K562 (cell line): ENCODE measurements around the gene HOXB3. TPM values are rescaled to one million over a fixed set of nuclear protein-coding genes. Genes with fewer than 3 reads are reported as not detected.

Source experiments
- CHD1 ChIP-seq: fragments of 200-600 bp; sonication (generic); IDR thresholded peaks from one replicate; pipeline ENCODE4 v1.6.1; 2012; ENCODE audit warnings: mild to moderate bottlenecking, moderate library complexity, low read length, inconsistent platforms
- KAT8 ChIP-seq: fragments of 450-650 bp; IDR thresholded peaks from 2 replicates; pipeline ENCODE4 v1.6.1; 2016; ENCODE audit warnings: low read depth, mild to moderate bottlenecking
- MECOM ChIP-seq: fragments of 250-450 bp; sonication (Bioruptor Pico); IDR thresholded peaks from 2 replicates; pipeline ENCODE4 v1.8.0; 2022; ENCODE audit warnings: inconsistent platforms
- MXI1 ChIP-seq: IDR thresholded peaks from 2 replicates; pipeline ENCODE4 v1.6.1; 2011; ENCODE audit warnings: low read depth, mild to moderate bottlenecking, improper control_type of control experiment, low read length
- SRF ChIP-seq, 2 experiments: fragments of 250-450, 450-650 bp in 1 of 2; sonication (Bioruptor Pico) in 1 of 2; sonication (generic) in 1 of 2; formaldehyde crosslinking; IDR thresholded peaks; 2 replicates each; pipeline versions ENCODE4 v1.5.0 to v1.5.1; 2020 to 2022; ENCODE audit warnings: mild to moderate bottlenecking in 1 of 2, missing genetic modification reagents in 1 of 2
- ZC3H11A ChIP-seq: IDR thresholded peaks from 2 replicates; pipeline ENCODE4 v1.6.1; 2012; ENCODE audit warnings: low read depth, low read length, improper control_type of control experiment
- polyA plus RNA-seq, 8 experiments: library from polyadenylated mRNA; depleted of rRNA in 4 of 8; stranded (reverse) in 5 of 8; unstranded in 3 of 8; fragments of >200 nt; fragmentation: Nextera tagmentation in 2 of 8; fragmentation: Illumina TruSeq in 1 of 8; extraction: Ambion mirVana in 2 of 8; extraction: Trizol in 1 of 8; gene quantifications; 2 replicates each; pipeline versions ENCODE4 v1.2.1 to v1.2.3, GENCODE V29; 2011 to 2014; ENCODE audit warnings: inconsistent platforms in 1 of 8, missing spikeins in 1 of 8
- total RNA-seq, 7 experiments: library from RNA; depleted of rRNA in 6 of 7; stranded (reverse); fragments of >200 nt in 6 of 7; fragmentation: Illumina TruSeq in 2 of 7; extraction: Trizol in 2 of 7; gene quantifications; 2 replicates each; pipeline versions ENCODE4 v1.2.1 to v1.2.3, GENCODE V29; 2011 to 2021; ENCODE audit warnings: low replicate concordance in 1 of 7
- TF ChIP-seq, protein P1 (sequence below): fragments of 450-650 bp; IDR thresholded peaks from one replicate; pipeline ENCODE4 v1.6.1; 2018; ENCODE audit warnings: mild to moderate bottlenecking, moderate library complexity; ENCODE audit not compliant: partially characterized antibody
- TF ChIP-seq, protein P2 (sequence below): fragments of 250-450 bp; sonication (Bioruptor Pico); IDR thresholded peaks from 2 replicates; pipeline ENCODE4 v1.4.0; 2020; ENCODE audit warnings: mild to moderate bottlenecking, moderate library complexity, borderline replicate concordance
- TF ChIP-seq, protein P3 (sequence below): fragments of 250-450 bp; sonication (Bioruptor Pico); IDR thresholded peaks from 2 replicates; pipeline ENCODE4 v1.8.0; 2022; ENCODE audit warnings: moderate library complexity, mild to moderate bottlenecking, inconsistent platforms
- TF ChIP-seq, protein P4 (sequence below): fragments of 450-650 bp; IDR thresholded peaks from 2 replicates; pipeline ENCODE4 v1.6.1; 2016; ENCODE audit warnings: mild to moderate bottlenecking, moderate library complexity

The HOXB3 gene
- total and polyA plus RNA-seq, 9 of the 15 experiments (the other 6 are each of a cell fraction or from before 2014, with no cell fraction given): 2.4 to 41.3 (median 20.2) TPM

DNA sequence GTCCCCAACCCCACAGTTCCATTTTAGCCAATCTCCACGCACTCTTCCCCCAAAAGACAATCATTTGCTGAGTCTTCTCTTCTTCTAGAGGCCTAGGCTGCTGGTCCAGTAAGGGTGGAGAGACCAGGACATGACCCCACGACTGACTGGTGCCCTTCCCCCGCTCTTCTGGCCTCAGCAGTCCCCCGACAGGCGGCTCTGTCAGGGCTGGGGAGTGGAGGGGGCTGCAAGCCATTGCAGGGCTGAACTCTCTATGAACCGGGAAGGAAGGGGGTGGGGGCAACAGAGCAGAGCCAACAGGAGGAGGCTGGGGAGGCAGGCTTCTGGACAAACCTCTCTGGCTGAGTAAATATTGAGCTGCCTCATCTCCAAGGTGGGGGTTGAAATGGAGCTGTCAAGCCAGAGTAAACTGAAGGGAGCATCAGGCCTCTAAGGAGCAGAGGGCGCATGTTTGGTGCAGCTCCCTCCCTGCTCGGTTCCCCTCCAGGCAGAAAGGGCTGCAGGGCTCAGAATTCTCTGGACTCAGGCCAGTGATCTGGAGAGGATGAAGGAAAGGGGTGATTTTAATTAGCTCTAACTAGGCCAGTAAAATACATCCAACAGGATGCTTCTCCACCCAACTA is 67.9 kb downstream of the HOXB3 start (continued):
- TF ChIP-seq, protein P1, sequence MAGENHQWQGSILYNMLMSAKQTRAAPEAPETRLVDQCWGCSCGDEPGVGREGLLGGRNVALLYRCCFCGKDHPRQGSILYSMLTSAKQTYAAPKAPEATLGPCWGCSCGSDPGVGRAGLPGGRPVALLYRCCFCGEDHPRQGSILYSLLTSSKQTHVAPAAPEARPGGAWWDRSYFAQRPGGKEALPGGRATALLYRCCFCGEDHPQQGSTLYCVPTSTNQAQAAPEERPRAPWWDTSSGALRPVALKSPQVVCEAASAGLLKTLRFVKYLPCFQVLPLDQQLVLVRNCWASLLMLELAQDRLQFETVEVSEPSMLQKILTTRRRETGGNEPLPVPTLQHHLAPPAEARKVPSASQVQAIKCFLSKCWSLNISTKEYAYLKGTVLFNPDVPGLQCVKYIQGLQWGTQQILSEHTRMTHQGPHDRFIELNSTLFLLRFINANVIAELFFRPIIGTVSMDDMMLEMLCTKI: no peak
- TF ChIP-seq KAT8 (no peak), MECOM (CRISPR knock-in tag) (no peak), ZC3H11A (no peak), MXI1 (no peak), CHD1 (no peak), SRF (CRISPR knock-in tag; IDR thresholded peaks at IDR 0.05) (no peak)
- TF ChIP-seq, protein P2, sequence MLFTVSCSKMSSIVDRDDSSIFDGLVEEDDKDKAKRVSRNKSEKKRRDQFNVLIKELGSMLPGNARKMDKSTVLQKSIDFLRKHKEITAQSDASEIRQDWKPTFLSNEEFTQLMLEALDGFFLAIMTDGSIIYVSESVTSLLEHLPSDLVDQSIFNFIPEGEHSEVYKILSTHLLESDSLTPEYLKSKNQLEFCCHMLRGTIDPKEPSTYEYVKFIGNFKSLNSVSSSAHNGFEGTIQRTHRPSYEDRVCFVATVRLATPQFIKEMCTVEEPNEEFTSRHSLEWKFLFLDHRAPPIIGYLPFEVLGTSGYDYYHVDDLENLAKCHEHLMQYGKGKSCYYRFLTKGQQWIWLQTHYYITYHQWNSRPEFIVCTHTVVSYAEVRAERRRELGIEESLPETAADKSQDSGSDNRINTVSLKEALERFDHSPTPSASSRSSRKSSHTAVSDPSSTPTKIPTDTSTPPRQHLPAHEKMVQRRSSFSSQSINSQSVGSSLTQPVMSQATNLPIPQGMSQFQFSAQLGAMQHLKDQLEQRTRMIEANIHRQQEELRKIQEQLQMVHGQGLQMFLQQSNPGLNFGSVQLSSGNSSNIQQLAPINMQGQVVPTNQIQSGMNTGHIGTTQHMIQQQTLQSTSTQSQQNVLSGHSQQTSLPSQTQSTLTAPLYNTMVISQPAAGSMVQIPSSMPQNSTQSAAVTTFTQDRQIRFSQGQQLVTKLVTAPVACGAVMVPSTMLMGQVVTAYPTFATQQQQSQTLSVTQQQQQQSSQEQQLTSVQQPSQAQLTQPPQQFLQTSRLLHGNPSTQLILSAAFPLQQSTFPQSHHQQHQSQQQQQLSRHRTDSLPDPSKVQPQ (CRISPR knock-in tag): no peak
- TF ChIP-seq, protein P3, sequence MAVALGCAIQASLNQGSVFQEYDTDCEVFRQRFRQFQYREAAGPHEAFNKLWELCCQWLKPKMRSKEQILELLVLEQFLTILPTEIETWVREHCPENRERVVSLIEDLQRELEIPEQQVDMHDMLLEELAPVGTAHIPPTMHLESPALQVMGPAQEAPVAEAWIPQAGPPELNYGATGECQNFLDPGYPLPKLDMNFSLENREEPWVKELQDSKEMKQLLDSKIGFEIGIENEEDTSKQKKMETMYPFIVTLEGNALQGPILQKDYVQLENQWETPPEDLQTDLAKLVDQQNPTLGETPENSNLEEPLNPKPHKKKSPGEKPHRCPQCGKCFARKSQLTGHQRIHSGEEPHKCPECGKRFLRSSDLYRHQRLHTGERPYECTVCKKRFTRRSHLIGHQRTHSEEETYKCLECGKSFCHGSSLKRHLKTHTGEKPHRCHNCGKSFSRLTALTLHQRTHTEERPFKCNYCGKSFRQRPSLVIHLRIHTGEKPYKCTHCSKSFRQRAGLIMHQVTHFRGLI: no peak
- TF ChIP-seq, protein P4, sequence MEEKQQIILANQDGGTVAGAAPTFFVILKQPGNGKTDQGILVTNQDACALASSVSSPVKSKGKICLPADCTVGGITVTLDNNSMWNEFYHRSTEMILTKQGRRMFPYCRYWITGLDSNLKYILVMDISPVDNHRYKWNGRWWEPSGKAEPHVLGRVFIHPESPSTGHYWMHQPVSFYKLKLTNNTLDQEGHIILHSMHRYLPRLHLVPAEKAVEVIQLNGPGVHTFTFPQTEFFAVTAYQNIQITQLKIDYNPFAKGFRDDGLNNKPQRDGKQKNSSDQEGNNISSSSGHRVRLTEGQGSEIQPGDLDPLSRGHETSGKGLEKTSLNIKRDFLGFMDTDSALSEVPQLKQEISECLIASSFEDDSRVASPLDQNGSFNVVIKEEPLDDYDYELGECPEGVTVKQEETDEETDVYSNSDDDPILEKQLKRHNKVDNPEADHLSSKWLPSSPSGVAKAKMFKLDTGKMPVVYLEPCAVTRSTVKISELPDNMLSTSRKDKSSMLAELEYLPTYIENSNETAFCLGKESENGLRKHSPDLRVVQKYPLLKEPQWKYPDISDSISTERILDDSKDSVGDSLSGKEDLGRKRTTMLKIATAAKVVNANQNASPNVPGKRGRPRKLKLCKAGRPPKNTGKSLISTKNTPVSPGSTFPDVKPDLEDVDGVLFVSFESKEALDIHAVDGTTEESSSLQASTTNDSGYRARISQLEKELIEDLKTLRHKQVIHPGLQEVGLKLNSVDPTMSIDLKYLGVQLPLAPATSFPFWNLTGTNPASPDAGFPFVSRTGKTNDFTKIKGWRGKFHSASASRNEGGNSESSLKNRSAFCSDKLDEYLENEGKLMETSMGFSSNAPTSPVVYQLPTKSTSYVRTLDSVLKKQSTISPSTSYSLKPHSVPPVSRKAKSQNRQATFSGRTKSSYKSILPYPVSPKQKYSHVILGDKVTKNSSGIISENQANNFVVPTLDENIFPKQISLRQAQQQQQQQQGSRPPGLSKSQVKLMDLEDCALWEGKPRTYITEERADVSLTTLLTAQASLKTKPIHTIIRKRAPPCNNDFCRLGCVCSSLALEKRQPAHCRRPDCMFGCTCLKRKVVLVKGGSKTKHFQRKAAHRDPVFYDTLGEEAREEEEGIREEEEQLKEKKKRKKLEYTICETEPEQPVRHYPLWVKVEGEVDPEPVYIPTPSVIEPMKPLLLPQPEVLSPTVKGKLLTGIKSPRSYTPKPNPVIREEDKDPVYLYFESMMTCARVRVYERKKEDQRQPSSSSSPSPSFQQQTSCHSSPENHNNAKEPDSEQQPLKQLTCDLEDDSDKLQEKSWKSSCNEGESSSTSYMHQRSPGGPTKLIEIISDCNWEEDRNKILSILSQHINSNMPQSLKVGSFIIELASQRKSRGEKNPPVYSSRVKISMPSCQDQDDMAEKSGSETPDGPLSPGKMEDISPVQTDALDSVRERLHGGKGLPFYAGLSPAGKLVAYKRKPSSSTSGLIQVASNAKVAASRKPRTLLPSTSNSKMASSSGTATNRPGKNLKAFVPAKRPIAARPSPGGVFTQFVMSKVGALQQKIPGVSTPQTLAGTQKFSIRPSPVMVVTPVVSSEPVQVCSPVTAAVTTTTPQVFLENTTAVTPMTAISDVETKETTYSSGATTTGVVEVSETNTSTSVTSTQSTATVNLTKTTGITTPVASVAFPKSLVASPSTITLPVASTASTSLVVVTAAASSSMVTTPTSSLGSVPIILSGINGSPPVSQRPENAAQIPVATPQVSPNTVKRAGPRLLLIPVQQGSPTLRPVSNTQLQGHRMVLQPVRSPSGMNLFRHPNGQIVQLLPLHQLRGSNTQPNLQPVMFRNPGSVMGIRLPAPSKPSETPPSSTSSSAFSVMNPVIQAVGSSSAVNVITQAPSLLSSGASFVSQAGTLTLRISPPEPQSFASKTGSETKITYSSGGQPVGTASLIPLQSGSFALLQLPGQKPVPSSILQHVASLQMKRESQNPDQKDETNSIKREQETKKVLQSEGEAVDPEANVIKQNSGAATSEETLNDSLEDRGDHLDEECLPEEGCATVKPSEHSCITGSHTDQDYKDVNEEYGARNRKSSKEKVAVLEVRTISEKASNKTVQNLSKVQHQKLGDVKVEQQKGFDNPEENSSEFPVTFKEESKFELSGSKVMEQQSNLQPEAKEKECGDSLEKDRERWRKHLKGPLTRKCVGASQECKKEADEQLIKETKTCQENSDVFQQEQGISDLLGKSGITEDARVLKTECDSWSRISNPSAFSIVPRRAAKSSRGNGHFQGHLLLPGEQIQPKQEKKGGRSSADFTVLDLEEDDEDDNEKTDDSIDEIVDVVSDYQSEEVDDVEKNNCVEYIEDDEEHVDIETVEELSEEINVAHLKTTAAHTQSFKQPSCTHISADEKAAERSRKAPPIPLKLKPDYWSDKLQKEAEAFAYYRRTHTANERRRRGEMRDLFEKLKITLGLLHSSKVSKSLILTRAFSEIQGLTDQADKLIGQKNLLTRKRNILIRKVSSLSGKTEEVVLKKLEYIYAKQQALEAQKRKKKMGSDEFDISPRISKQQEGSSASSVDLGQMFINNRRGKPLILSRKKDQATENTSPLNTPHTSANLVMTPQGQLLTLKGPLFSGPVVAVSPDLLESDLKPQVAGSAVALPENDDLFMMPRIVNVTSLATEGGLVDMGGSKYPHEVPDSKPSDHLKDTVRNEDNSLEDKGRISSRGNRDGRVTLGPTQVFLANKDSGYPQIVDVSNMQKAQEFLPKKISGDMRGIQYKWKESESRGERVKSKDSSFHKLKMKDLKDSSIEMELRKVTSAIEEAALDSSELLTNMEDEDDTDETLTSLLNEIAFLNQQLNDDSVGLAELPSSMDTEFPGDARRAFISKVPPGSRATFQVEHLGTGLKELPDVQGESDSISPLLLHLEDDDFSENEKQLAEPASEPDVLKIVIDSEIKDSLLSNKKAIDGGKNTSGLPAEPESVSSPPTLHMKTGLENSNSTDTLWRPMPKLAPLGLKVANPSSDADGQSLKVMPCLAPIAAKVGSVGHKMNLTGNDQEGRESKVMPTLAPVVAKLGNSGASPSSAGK: no peak
